ENCODE measurements around the gene EFNA5.
A peak's percentile ranks its signal among the peaks of the same experiment; 100 is the strongest.
"Not testable (repeated sequence)": the region's sequence is repeated elsewhere in the genome, so short reads cannot be mapped to it uniquely, and the experiment has no call there.

EFNA5 gene

GRCh38 chr5:107457881-107458280 lies 212.9 kb downstream of the EFNA5 start:
- DNase-seq (ENCODE audit: low read depth in 2 of 2): no peak
- TF ChIP-seq CTCF (IDR thresholded peaks at IDR 0.05; ENCODE audit: low read depth, low read length): no peak

GRCh38 chr5:107457138-107457537 lies 213.6 kb downstream of the EFNA5 start:
- no peak for DNase-seq (ENCODE audit: low read depth in 2 of 2)
- H3K4me3 ChIP-seq (replicated peaks in 1 of 2; ENCODE audit: low read depth in 2 of 2, low read length in 2 of 2): no peak overlapping the region
- no peak for TF ChIP-seq CTCF (IDR thresholded peaks at IDR 0.05; ENCODE audit: low read depth, low read length)

More at GRCh38 chr5:107457881-107458280, 212.9 kb downstream of the EFNA5 start:
- no peak overlapping the region for H3K4me3 ChIP-seq (replicated peaks in 1 of 2; ENCODE audit: low read depth in 2 of 2, low read length in 2 of 2)

GRCh38 chr5:107456281-107456715 lies 214.4 kb downstream of the EFNA5 start:
- no peak overlapping the region for H3K4me3 ChIP-seq (replicated peaks in 1 of 2; ENCODE audit: low read depth in 2 of 2, low read length in 2 of 2)
- no peak for TF ChIP-seq CTCF (IDR thresholded peaks at IDR 0.05; ENCODE audit: low read depth, low read length)
- DNase-seq (ENCODE audit: low read depth in 2 of 2): no peak

GRCh38 chr5:107455111-107455544 lies 215.6 kb downstream of the EFNA5 start:
- DNase-seq (ENCODE audit: low read depth in 2 of 2): peak in 1 of 2 donors; percentile 47
- H3K4me3 ChIP-seq (replicated peaks in 1 of 2; ENCODE audit: low read depth in 2 of 2, low read length in 2 of 2): no peak overlapping the region
- no peak for TF ChIP-seq CTCF (IDR thresholded peaks at IDR 0.05; ENCODE audit: low read depth, low read length)

- DNase-seq (ENCODE audit: low read depth in 2 of 2); H3K4me3 ChIP-seq (replicated peaks in 1 of 2; ENCODE audit: low read depth in 2 of 2, low read length in 2 of 2): not testable (repeated sequence)
These were observed 218.9 kb downstream of the EFNA5 start for GRCh38 chr5:107451827-107452226.

- no peak for TF ChIP-seq CTCF (IDR thresholded peaks at IDR 0.05; ENCODE audit: low read depth, low read length)
- H3K4me3 ChIP-seq (replicated peaks in 1 of 2; ENCODE audit: low read depth in 2 of 2, low read length in 2 of 2): no peak overlapping the region
- no peak for DNase-seq (ENCODE audit: low read depth in 2 of 2)
These were observed 219.7 kb downstream of the EFNA5 start for GRCh38 chr5:107451028-107451427.

- no peak for DNase-seq (ENCODE audit: low read depth in 2 of 2)
- no peak overlapping the region for H3K4me3 ChIP-seq (replicated peaks in 1 of 2; ENCODE audit: low read depth in 2 of 2, low read length in 2 of 2)
- no peak for TF ChIP-seq CTCF (IDR thresholded peaks at IDR 0.05; ENCODE audit: low read depth, low read length)
These were observed 220.2 kb downstream of the EFNA5 start for GRCh38 chr5:107450531-107450930.
